DOHH2 (cell line): ENCODE measurements around the gene MRTFA.

Experiments used
- EZH2phosphoT487 ChIP-seq: fragments of 200-600 bp; sonication (generic); IDR thresholded peaks from 2 replicates; pipeline ENCODE4 v1.6.1; 2017; ENCODE audit warnings: borderline replicate concordance, mild to moderate bottlenecking, antibody characterized with exemption, low read length, moderate library complexity, mixed read lengths
- TF ChIP-seq, protein P1 (sequence below): fragments of 200-600 bp; sonication (generic); IDR thresholded peaks from one replicate; pipeline ENCODE4 v1.5.1; 2014; ENCODE audit warnings: antibody characterized with exemption, mild to moderate bottlenecking, low read depth, low read length; ENCODE audit not compliant: poor library complexity, severe bottlenecking

DNA sequence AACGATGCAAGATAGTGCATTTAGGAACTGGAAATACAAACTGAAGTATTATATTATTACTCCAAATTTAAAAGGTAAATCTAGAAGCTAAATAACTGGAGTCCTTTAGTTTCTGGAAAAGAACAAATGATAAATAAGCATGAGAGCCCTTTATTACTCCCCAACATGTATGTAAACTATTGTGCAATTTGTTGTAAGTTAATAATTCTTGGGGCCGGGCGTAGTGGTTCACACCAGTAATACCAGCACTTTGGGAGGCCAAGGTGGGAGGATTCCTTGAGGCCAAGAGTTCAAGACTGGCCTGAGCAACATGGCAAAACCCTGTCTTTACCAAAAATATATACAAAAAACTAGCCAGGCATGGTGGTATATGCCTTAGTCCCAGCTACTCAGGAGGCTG lies 255.1 kb downstream of the MRTFA start:
- TF ChIP-seq, protein P1, sequence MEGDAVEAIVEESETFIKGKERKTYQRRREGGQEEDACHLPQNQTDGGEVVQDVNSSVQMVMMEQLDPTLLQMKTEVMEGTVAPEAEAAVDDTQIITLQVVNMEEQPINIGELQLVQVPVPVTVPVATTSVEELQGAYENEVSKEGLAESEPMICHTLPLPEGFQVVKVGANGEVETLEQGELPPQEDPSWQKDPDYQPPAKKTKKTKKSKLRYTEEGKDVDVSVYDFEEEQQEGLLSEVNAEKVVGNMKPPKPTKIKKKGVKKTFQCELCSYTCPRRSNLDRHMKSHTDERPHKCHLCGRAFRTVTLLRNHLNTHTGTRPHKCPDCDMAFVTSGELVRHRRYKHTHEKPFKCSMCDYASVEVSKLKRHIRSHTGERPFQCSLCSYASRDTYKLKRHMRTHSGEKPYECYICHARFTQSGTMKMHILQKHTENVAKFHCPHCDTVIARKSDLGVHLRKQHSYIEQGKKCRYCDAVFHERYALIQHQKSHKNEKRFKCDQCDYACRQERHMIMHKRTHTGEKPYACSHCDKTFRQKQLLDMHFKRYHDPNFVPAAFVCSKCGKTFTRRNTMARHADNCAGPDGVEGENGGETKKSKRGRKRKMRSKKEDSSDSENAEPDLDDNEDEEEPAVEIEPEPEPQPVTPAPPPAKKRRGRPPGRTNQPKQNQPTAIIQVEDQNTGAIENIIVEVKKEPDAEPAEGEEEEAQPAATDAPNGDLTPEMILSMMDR: no peak
- TF ChIP-seq EZH2phosphoT487: no peak
